ENCODE results near the gene SERTAD4.

DNA sequence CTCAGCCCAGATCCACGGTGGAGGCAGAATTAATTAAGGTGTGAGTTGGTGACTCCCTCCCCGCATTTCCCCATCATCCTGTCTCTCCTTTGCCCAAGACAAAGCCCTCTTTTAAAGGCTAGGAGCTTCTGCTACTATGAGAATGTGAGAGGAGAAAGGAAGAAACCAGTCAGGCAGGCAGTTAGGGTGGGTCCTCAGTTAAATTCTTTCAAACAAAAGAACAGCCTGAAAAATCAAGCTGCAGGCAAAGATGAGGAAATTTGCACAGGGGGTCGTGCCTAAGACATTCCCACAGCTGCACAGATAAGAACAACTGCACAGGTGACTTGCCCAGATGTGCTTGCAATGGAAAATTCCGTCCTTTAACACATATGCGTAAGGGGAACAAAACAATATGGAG is 47.6 kb downstream of the SERTAD4 start:
- TF ChIP-seq, protein P1, sequence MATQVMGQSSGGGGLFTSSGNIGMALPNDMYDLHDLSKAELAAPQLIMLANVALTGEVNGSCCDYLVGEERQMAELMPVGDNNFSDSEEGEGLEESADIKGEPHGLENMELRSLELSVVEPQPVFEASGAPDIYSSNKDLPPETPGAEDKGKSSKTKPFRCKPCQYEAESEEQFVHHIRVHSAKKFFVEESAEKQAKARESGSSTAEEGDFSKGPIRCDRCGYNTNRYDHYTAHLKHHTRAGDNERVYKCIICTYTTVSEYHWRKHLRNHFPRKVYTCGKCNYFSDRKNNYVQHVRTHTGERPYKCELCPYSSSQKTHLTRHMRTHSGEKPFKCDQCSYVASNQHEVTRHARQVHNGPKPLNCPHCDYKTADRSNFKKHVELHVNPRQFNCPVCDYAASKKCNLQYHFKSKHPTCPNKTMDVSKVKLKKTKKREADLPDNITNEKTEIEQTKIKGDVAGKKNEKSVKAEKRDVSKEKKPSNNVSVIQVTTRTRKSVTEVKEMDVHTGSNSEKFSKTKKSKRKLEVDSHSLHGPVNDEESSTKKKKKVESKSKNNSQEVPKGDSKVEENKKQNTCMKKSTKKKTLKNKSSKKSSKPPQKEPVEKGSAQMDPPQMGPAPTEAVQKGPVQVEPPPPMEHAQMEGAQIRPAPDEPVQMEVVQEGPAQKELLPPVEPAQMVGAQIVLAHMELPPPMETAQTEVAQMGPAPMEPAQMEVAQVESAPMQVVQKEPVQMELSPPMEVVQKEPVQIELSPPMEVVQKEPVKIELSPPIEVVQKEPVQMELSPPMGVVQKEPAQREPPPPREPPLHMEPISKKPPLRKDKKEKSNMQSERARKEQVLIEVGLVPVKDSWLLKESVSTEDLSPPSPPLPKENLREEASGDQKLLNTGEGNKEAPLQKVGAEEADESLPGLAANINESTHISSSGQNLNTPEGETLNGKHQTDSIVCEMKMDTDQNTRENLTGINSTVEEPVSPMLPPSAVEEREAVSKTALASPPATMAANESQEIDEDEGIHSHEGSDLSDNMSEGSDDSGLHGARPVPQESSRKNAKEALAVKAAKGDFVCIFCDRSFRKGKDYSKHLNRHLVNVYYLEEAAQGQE (IDR thresholded peaks at IDR 0.05): no peak
- TF ChIP-seq, protein P2, sequence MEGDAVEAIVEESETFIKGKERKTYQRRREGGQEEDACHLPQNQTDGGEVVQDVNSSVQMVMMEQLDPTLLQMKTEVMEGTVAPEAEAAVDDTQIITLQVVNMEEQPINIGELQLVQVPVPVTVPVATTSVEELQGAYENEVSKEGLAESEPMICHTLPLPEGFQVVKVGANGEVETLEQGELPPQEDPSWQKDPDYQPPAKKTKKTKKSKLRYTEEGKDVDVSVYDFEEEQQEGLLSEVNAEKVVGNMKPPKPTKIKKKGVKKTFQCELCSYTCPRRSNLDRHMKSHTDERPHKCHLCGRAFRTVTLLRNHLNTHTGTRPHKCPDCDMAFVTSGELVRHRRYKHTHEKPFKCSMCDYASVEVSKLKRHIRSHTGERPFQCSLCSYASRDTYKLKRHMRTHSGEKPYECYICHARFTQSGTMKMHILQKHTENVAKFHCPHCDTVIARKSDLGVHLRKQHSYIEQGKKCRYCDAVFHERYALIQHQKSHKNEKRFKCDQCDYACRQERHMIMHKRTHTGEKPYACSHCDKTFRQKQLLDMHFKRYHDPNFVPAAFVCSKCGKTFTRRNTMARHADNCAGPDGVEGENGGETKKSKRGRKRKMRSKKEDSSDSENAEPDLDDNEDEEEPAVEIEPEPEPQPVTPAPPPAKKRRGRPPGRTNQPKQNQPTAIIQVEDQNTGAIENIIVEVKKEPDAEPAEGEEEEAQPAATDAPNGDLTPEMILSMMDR (IDR thresholded peaks at IDR 0.05; ENCODE audit: low read depth, low read length, missing input control): no peak
- TF ChIP-seq RAD21 (IDR thresholded peaks at IDR 0.05) (no peak), JUND (IDR thresholded peaks at IDR 0.05) (no peak), TAF1 (conservative IDR thresholded peaks at IDR 0.05) (no peak), FOXA1 (IDR thresholded peaks at IDR 0.05) (no peak), YY1 (IDR thresholded peaks at IDR 0.05) (no peak), SP1 (IDR thresholded peaks at IDR 0.05) (no peak), GABPA (IDR thresholded peaks at IDR 0.05 in 1 of 2, conservative IDR thresholded peaks at IDR 0.05 in 1 of 2) (no peak), EGR1 (IDR thresholded peaks at IDR 0.05; ENCODE audit: low read depth in 2 of 2) (no peak), HNF4G (IDR thresholded peaks at IDR 0.05) (no peak), HNF4A (conservative IDR thresholded peaks at IDR 0.05) (no peak)
- TF ChIP-seq, protein P3, sequence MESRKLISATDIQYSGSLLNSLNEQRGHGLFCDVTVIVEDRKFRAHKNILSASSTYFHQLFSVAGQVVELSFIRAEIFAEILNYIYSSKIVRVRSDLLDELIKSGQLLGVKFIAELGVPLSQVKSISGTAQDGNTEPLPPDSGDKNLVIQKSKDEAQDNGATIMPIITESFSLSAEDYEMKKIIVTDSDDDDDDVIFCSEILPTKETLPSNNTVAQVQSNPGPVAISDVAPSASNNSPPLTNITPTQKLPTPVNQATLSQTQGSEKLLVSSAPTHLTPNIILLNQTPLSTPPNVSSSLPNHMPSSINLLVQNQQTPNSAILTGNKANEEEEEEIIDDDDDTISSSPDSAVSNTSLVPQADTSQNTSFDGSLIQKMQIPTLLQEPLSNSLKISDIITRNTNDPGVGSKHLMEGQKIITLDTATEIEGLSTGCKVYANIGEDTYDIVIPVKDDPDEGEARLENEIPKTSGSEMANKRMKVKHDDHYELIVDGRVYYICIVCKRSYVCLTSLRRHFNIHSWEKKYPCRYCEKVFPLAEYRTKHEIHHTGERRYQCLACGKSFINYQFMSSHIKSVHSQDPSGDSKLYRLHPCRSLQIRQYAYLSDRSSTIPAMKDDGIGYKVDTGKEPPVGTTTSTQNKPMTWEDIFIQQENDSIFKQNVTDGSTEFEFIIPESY (IDR thresholded peaks at IDR 0.05): no peak
- TF ChIP-seq, protein P4, sequence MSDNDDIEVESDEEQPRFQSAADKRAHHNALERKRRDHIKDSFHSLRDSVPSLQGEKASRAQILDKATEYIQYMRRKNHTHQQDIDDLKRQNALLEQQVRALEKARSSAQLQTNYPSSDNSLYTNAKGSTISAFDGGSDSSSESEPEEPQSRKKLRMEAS (IDR thresholded peaks at IDR 0.05): no peak
